ENCODE data around the gene GRID2IP.
"Not testable (repeated sequence)": the region's sequence is repeated elsewhere in the genome, so short reads cannot be mapped to it uniquely, and the experiment has no call there.

The GRID2IP gene

DNA sequence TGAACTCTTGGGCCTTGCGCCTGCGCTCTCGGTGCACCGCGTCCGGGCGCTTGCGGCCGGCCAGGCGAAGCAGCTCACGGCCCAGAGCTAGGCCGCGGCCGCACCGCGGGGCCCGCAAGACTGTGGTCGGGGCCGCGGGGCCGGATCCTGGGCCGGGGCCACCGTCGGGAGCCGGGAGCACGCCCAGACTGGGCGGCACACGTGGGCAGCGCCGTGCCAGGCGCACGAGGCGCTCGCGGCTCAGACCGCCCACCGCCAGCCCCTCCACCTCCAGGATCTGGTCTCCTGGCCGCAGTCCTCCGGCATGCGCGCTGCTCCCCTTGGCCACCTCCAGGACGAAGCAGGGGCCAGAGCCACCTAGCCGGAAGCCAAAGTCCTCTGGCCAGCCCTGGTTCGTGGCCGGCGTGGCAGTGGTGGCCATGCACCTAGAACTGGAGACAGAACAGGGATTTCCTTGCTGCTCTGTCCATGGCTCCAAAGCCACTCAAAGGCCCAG lies at the start of gene GRID2IP:
Gene GRID2IP, minus strand, starts transcription at position 446 of the 496 bp plus-strand sequence. Its CDS starts 25 bp downstream, at position 421.
- no peak for DNase-seq

GRCh38 chr7:6600093-6600492 lies 48.8 kb upstream of the GRID2IP start:
- no peak for DNase-seq

GRCh38 chr7:6590645-6591110 lies 39.4 kb upstream of the GRID2IP start:
- DNase-seq: no peak

DNA sequence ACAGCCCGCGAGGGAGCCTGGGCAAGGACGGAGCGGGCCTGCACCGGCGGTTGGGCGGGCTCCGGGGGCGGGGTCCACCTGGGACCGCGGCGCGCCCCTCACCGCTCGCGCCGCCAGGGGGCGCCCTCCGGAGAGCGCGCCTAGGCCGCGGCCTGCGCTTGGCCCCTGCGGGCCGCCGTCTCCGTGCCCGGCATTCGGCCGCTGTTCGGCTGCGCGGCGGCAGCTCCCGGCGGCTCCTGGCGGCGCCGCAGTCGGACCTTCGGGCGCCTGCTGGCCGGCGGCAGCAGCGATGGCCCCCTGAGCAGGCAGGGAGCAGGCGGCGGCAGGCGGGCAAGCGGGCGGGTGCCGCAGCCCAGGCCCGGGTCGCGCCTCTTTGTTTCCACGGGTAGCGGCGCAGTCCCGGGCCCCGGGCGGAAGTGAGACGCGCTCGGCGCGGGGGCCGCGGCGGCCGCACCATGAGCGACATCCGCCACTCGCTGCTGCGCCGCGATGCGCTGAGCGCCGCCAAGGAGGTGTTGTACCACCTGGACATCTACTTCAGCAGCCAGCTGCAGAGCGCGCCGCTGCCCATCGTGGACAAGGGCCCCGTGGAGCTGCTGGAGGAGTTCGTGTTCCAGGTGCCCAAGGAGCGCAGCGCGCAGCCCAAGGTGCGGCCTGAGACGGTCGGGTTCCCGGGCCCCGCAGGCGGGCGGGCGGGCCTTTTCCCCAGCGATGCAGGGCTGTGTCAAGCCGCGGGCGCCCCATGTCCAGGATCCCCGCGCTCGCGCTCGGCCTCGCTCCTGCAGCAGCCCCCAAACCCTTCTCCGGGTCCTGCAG lies 38.8 kb upstream of the GRID2IP start, which contains the start of gene INTS15:
Gene INTS15, plus strand, starts transcription at position 193 of the 816 bp plus-strand sequence. Its CDS starts 263 bp downstream, at position 456.
- peak; percentile 63 to 85 for DNase-seq

DNA sequence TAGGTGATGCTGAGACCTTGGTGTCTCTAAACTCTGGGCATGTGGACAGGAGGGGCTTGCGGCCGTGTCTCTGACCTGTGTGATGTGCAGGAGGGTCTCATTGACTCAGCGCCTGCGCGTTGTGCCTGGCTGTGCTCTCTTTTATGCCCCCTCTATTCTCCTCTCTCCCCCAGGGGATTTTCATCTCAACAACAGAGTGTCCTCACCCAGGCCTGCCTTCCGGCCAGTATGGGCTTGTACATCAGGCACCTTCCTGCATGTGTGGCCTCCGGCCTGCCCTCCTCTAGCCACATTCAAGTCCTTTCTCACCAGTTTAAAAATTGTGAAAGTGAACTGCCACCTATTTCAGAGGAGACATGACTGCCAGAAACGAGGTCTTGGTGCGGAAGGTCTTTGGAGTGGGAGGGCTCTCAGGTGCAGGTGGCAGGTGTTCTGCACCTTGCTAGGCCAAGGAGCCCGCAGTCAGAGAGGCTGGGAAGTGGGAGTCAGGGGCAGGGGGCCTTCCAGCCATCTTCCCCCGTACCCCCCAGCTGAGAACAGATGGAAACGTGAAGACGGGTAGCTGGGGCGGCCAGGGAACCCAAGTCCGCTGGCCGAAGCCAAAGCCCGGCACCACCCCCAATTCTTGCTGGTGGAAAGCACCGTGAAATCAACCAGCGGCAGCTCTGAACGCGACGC lies 38.0 kb upstream of the GRID2IP start:
- no peak for DNase-seq

- no peak for DNase-seq
Observed at GRCh38 chr7:6588566-6588965, 37.3 kb upstream of the GRID2IP start.

GRCh38 chr7:6585746-6586432 lies 34.6 kb upstream of the GRID2IP start:
- not testable (repeated sequence) for DNase-seq

DNA sequence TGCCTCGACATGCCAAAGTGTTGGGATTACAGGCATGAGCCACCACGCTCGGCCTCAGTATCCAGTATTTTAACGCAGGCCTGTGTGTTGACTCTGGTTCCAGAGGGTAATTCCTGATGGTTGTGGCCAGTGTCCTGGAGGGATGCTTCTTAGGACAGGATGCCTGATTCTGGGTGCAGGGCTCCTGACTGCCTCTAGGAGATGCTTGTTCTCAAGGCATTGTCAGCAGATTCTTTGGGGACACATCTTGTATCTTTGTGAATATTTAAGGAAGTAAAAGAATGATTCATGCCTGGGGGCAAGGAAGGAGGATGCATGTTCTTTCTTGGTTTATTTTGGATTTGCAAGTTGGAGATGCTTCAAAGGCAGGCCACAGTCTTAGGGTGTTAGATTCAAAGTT lies 28.2 kb upstream of the GRID2IP start:
- DNase-seq: no peak

GRCh38 chr7:6578114-6579084 lies 27.1 kb upstream of the GRID2IP start:
- no peak for DNase-seq

GRCh38 chr7:6577369-6578113 lies 26.3 kb upstream of the GRID2IP start, which contains the start of gene ZDHHC4:
TSS of gene ZDHHC4 (plus strand) at chr7:6577454. CDS start at chr7:6580562, 3,108 bp downstream.
- peak; percentile 93 to 96 for DNase-seq

GRCh38 chr7:6576867-6577368 lies 25.7 kb upstream of the GRID2IP start:
- DNase-seq: not testable (repeated sequence)

- DNase-seq: peak in 1 of 2 experiments; percentile 19
Observed at GRCh38 chr7:6576024-6576866, 25.0 kb upstream of the GRID2IP start.

GRCh38 chr7:6575281-6576023 lies 24.2 kb upstream of the GRID2IP start:
- DNase-seq: no peak

GRCh38 chr7:6571160-6571779 lies 20.0 kb upstream of the GRID2IP start:
- DNase-seq: no peak

- no peak for DNase-seq
Observed at GRCh38 chr7:6567886-6568285, 16.6 kb upstream of the GRID2IP start.

DNA sequence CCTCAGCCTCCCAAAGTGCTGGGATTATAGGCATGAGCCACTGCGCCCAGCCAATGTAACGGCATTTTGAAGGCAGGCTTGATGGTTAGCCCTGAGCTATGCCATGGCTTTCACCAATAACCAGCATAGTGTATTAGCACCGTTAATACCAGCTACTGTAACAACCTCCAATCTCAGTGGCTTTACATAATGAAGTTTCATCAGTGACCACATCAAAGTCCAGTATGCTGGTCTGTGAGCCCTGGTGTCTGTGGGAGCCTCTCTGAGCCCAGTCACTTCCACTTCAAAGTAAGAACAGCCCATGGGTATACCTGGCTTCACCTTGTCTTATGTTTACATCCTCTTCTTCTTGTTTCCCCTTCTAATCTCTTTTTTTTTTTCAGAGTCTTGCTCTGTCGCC lies 14.4 kb upstream of the GRID2IP start:
- no peak for DNase-seq

DNA sequence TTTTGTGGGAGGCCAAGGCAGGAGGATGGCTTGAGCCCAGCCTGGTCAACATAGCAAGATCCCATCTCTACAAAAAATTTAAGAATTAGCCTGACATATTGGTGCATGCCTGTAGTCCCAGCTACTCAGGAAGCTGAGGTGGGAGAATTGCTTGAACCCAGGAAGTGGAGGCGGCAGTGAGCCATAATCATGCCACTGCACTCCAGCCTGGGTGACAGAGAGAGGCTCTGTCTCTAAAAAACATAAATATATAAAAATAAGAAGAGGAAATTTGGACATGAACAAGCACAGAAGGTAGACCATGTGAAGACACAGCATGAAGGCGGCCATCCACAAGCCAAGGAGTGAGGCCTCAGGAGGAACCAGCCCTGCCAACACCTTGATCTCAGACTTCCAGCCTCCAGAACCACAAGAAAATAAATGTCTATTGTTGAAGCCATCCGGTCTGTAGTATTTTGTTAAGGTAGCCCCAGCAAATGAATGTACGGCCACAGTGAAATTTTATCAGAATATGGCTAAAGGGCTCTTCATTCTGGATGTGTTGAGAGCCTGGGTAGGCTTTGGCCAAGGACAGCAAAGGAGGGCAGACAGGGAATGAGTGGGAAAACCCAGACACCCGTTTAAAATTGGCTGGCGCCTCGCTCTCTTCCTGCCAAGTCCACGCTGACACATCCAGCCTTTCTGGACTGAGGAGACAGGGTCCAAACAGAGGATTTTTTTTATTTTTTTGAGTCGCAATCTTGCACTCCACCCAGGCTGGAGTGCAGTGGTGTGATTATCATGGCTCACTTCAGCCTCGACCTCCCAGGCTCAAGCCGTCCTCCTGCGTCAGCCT lies 12.9 kb upstream of the GRID2IP start:
- DNase-seq: no peak

- no peak for DNase-seq
Observed at GRCh38 chr7:6562106-6562505, 10.8 kb upstream of the GRID2IP start.

Data from SHP77 (cell line).